SJCRH30 (cell line): ENCODE results near the gene CES4A. TPM values are rescaled to one million over a fixed set of nuclear protein-coding genes. Genes with fewer than 3 reads are reported as not detected.

Experiments used
- DNase-seq, 2 experiments: peaks; one replicate each; pipeline ENCODE4 v3.0.0-alpha.2; 2015 to 2020
- H3K27ac ChIP-seq: fragments of 250-450 bp; sonication (Bioruptor Pico); 2 replicates; pipeline ENCODE4 v1.5.1; 2020; ENCODE audit warnings: mild to moderate bottlenecking, moderate library complexity
- H3K27me3 ChIP-seq: fragments of 250-450 bp; sonication (Bioruptor Pico); 2 replicates; pipeline ENCODE4 v1.5.1; 2020; ENCODE audit warnings: mild to moderate bottlenecking, moderate library complexity
- H3K36me3 ChIP-seq: fragments of 250-450 bp; sonication (Bioruptor Pico); 2 replicates; pipeline ENCODE4 v1.5.1; 2020; ENCODE audit warnings: mild to moderate bottlenecking, moderate library complexity
- H3K4me1 ChIP-seq: fragments of 250-450 bp; sonication (Bioruptor Pico); 2 replicates; pipeline ENCODE4 v1.5.1; 2020; ENCODE audit warnings: mild to moderate bottlenecking, moderate library complexity
- H3K4me3 ChIP-seq: fragments of 250-450 bp; sonication (Bioruptor Pico); 2 replicates; pipeline ENCODE4 v1.5.1; 2020; ENCODE audit warnings: mild to moderate bottlenecking, moderate library complexity
- H3K9me3 ChIP-seq: fragments of 250-450 bp; sonication (Bioruptor Pico); replicated peaks from 2 replicates; pipeline ENCODE4 v1.5.1; 2020; ENCODE audit warnings: mild to moderate bottlenecking, moderate library complexity
- total RNA-seq: library from RNA; depleted of rRNA; stranded (reverse); fragments of >200 nt; shearing (Covaris generic); gene quantifications from 2 replicates; pipeline ENCODE4 v1.2.3, GENCODE V29; 2014

Gene CES4A
- total RNA-seq, 1 experiment from 2014 or later = not detected

- H3K4me1 ChIP-seq = peaks cover 11% of the 10 kb centered on the region; the same call in 1 of the 2 replicates
- no peaks in the 10 kb centered on the region for H3K27me3 ChIP-seq
- no peak for DNase-seq
- no peak overlapping the region for H3K27ac ChIP-seq
- no peaks in the 10 kb centered on the region for H3K36me3 ChIP-seq
- no peak overlapping the region for H3K4me3 ChIP-seq
- no peaks in the 10 kb centered on the region for H3K9me3 ChIP-seq
Observed at GRCh38 chr16:67016143-67016542, 27.8 kb downstream of the CES4A start.

- DNase-seq = no peak
- H3K4me1 ChIP-seq = peaks cover 11% of the 10 kb centered on the region; the same call in 1 of the 2 replicates
- no peaks in the 10 kb centered on the region for H3K27me3 ChIP-seq
- no peak overlapping the region for H3K27ac ChIP-seq
- no peaks in the 10 kb centered on the region for H3K9me3 ChIP-seq
- H3K4me3 ChIP-seq = no peak overlapping the region
- no peaks in the 10 kb centered on the region for H3K36me3 ChIP-seq
Observed at GRCh38 chr16:67016681-67017420, 28.5 kb downstream of the CES4A start.

GRCh38 chr16:67017421-67017750, 29.0 kb downstream of the CES4A start:
- DNase-seq = no peak
- no peaks in the 10 kb centered on the region for H3K36me3 ChIP-seq

GRCh38 chr16:67017810-67018488, 29.6 kb downstream of the CES4A start:
- Histone ChIP-seq H3K4me1 (peaks cover 10% of the 10 kb centered on the region; the same call in 1 of the 2 replicates), H3K9me3 (no peaks in the 10 kb centered on the region), H3K27me3 (no peaks in the 10 kb centered on the region), H3K27ac (no peak overlapping the region), H3K36me3 (no peaks in the 10 kb centered on the region), H3K4me3 (no peak overlapping the region)
- peak; percentile 97 to 99 for DNase-seq

More at GRCh38 chr16:67017421-67017750, 29.0 kb downstream of the CES4A start:
- Histone ChIP-seq H3K9me3 (no peaks in the 10 kb centered on the region), H3K4me3 (no peak overlapping the region), H3K27me3 (no peaks in the 10 kb centered on the region), H3K27ac (no peak overlapping the region), H3K4me1 (peaks cover 11% of the 10 kb centered on the region; the same call in 1 of the 2 replicates)

GRCh38 chr16:67019171-67019570, 30.8 kb downstream of the CES4A start:
- Histone ChIP-seq H3K9me3 (no peaks in the 10 kb centered on the region), H3K27me3 (no peaks in the 10 kb centered on the region), H3K27ac (no peak overlapping the region), H3K36me3 (no peaks in the 10 kb centered on the region), H3K4me3 (no peak overlapping the region), H3K4me1 (peaks cover 5% of the 10 kb centered on the region; the same call in 1 of the 2 replicates)
- DNase-seq = no peak

- DNase-seq = no peak
- Histone ChIP-seq H3K27ac (no peak overlapping the region), H3K27me3 (no peaks in the 10 kb centered on the region), H3K9me3 (no peaks in the 10 kb centered on the region), H3K36me3 (no peaks in the 10 kb centered on the region), H3K4me1 (0 out of 2 replicates have a peak, but pooled peaks cover 4% of the 10 kb centered on the region), H3K4me3 (no peak overlapping the region)
Observed at GRCh38 chr16:67021321-67021720, 32.9 kb downstream of the CES4A start.

DNA sequence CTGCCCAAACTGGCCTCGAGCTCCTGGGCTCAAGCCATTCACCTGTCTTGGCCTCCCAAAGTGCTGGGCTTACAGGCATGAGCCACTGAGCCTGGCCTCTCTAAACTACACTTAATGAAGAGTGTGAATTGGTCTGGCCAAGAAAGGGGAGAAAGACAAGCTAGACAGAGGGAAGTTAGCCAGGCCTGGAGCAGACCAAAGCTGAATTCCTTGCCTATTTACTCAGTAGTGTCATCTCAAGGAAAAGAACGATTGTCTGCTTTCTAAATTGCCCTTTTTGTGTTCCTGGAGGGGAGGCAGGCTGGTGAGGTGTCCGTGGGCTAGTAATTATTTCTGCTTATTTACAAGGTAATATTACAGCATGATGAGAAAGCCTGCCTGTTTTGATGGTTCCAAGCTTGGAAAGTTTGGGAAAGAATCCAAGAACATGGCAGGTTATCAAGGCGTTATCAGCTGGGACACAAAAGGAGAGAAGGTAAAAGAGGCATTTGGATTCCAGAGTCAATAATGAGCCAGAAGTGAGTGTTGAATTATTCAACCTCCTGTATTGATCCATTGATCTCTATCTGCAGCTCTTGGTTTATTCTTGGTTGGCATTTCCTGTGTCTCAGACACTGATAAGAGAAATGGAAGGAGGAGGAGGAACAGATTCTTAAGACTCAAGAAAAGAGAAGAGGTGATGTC, 34.3 kb downstream of the CES4A start:
- Histone ChIP-seq H3K4me1 (0 out of 2 replicates have a peak, but pooled peaks cover 4% of the 10 kb centered on the region), H3K27ac (no peak overlapping the region), H3K9me3 (no peaks in the 10 kb centered on the region), H3K27me3 (no peaks in the 10 kb centered on the region), H3K36me3 (no peaks in the 10 kb centered on the region), H3K4me3 (no peak overlapping the region)
- no peak for DNase-seq

- Histone ChIP-seq H3K4me1 (0 out of 2 replicates have a peak, but pooled peaks cover 6% of the 10 kb centered on the region), H3K36me3 (no peaks in the 10 kb centered on the region), H3K27ac (no peak overlapping the region), H3K27me3 (no peaks in the 10 kb centered on the region), H3K9me3 (no peaks in the 10 kb centered on the region), H3K4me3 (no peak overlapping the region)
- no peak for DNase-seq
Observed at GRCh38 chr16:67023689-67024088, 35.3 kb downstream of the CES4A start.

- DNase-seq = no peak
- Histone ChIP-seq H3K27ac (no peak overlapping the region), H3K9me3 (no peaks in the 10 kb centered on the region), H3K27me3 (no peaks in the 10 kb centered on the region), H3K4me1 (0 out of 2 replicates have a peak, but pooled peaks cover 6% of the 10 kb centered on the region), H3K36me3 (no peaks in the 10 kb centered on the region), H3K4me3 (no peak overlapping the region)
Observed at GRCh38 chr16:67024384-67025209, 36.2 kb downstream of the CES4A start.

DNA sequence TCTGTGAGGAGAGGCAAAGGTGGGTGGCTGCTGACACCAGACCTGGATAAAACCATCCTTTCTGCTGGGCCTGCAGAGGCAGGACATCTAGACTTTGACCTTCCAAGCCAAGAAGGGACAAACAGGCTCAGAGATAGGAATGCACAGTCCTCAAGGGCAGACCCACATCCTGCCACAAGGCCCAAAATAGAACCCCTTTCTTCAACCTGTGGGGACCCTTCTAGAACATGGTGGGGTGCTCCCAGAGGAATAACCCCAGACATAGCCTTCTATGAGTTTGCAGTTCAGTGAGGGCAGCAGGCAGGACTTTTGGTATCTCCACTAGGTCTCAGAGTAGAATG, 36.8 kb downstream of the CES4A start:
- H3K27me3 ChIP-seq = no peaks in the 10 kb centered on the region
- H3K9me3 ChIP-seq = no peaks in the 10 kb centered on the region
- no peak for DNase-seq
- H3K4me3 ChIP-seq = no peak overlapping the region
- no peaks in the 10 kb centered on the region for H3K36me3 ChIP-seq
- 0 out of 2 replicates have a peak, but pooled peaks cover 6% of the 10 kb centered on the region for H3K4me1 ChIP-seq
- no peak overlapping the region for H3K27ac ChIP-seq

DNA sequence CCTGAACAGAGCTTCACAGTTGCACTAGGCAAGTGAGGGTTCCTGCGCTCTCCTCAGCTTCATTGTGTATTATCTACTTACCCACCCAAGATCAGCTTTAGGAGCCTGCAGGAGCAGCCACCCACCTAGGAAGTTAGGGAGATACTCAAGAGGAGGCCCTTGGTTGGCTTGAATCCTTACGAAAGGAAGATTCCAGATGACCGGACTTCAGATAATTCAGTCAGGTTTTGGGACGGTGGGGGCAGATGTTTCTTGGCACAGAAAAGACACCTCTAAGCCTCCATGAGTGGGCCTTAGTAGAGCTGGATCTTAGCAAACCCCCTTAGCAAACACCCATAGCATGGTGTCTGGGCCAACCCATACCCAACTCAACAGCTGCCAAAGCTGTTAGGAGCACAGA, 38.2 kb downstream of the CES4A start:
- no peak overlapping the region for H3K4me3 ChIP-seq
- no peak overlapping the region for H3K27ac ChIP-seq
- no peaks in the 10 kb centered on the region for H3K27me3 ChIP-seq
- H3K9me3 ChIP-seq = no peaks in the 10 kb centered on the region
- DNase-seq = no peak
- 0 out of 2 replicates have a peak, but pooled peaks cover 11% of the 10 kb centered on the region for H3K4me1 ChIP-seq
- peaks cover 4% of the 10 kb centered on the region; the same call in 1 of the 2 replicates for H3K36me3 ChIP-seq

- peaks cover 6% of the 10 kb centered on the region for H3K36me3 ChIP-seq
- no peak overlapping the region for H3K27ac ChIP-seq
- DNase-seq = no peak
- H3K9me3 ChIP-seq = no peaks in the 10 kb centered on the region
- no peak overlapping the region for H3K4me3 ChIP-seq
- no peaks in the 10 kb centered on the region for H3K27me3 ChIP-seq
- 0 out of 2 replicates have a peak, but pooled peaks cover 11% of the 10 kb centered on the region for H3K4me1 ChIP-seq
Observed at GRCh38 chr16:67027046-67027445, 38.7 kb downstream of the CES4A start.

DNA sequence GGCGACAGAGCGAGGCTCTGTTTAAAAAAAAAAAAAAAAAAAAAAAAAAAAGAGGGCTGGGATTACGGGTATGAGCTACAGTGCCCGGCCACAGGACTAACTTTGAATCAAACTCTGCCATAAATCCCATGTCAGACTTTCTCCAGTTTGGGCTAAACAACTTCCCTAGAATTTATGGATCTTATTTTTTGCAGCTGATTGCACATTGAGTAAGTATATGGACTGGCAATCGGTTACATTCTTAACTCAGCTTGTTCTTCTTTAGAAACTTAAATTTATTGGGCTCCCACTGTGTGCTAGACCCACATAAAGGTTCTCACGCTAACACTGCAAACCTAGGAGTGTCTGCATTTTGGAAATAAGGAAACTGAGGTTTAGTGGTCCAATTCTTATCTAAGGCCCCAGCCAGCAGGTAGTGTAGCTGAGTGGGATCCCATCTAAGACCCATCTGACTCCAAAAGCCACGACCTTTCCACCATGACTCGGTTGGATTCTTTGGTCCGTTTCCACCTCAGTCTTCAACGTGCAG, 39.8 kb downstream of the CES4A start:
- H3K27me3 ChIP-seq = no peaks in the 10 kb centered on the region

DNA sequence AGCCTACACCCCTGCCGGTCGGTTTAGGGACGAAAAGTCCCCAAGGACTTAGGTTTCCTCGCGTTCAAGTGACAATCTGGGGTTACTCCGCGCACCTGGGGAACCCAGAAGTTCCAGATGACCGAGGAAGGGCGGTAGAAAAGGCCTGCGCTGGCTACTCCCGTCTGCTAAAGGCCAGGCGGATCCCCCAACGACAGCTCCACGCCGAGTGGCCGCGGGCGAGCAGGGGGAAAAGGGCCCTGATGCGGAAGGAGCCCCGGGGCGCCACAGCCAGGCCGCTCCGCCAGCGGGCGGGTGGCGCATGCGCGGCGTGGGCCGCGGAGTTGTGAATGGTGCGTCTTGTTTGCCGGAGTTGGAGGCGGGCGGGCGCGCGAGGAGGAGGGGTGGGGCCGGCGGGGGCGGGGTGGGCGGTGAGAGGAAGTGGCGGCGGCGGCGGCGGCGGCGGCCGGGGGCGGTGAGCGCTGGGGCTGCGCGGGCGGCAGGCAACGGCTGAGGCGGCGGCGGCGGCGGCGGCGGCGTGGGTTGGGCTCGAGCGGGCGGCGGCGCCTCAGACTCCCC, 40.4 kb downstream of the CES4A start, which contains the start of gene CBFB:
TSS of gene CBFB (plus strand) at position 454 of the 558 bp plus-strand sequence. CDS start 259 bp downstream, outside the sequence.
- Histone ChIP-seq H3K27me3 (no peaks in the 10 kb centered on the region), H3K9me3 (no peaks in the 10 kb centered on the region), H3K4me3 (peak within 1 kb of the TSS; percentile 98), H3K4me1 (0 out of 2 replicates have a peak, but pooled peaks cover 11% of the 10 kb centered on the region), H3K36me3 (peaks cover 17% of the 10 kb centered on the region), H3K27ac (peak within 1 kb of the TSS; percentile 79)
- DNase-seq = peak; percentile 96 to 97

More for the DNA sequence above, 39.8 kb downstream of the CES4A start:
- peaks cover 17% of the 10 kb centered on the region for H3K36me3 ChIP-seq
- peak overlapping the region; percentile 79 for H3K27ac ChIP-seq
- no peak for DNase-seq
- peak overlapping the region; percentile 98 for H3K4me3 ChIP-seq
- H3K4me1 ChIP-seq = 0 out of 2 replicates have a peak, but pooled peaks cover 11% of the 10 kb centered on the region
- no peaks in the 10 kb centered on the region for H3K9me3 ChIP-seq
